KBM-7 (cell line): ENCODE measurements around the gene TELO2.
"Not testable (repeated sequence)": the region's sequence is repeated elsewhere in the genome, so short reads cannot be mapped to it uniquely, and the experiment has no call there.

Experiments
- DNase-seq: peaks from one replicate; pipeline ENCODE4 v3.0.0-alpha.2; 2015
- in situ Hi-C: fragments of 300-500 bp; cut with MboI; formaldehyde crosslinking; loops from 2 replicates; pipeline ENCODE4 v1.14.3; 2020; ENCODE audit warnings: low sequenced_read_pairs, low pct_unique_long_range_greater_than_20kb, mixed read lengths

Gene TELO2

GRCh38 chr16:1455190-1456171 lies 37.7 kb upstream of the TELO2 start:
- in situ Hi-C loops = no loop called here
- DNase-seq = no peak

- in situ Hi-C loops = no loop called here
These were observed 36.2 kb upstream of the TELO2 start for GRCh38 chr16:1456951-1457350.

GRCh38 chr16:1457489-1458245 lies 35.5 kb upstream of the TELO2 start:
- in situ Hi-C loops = no loop called here
- DNase-seq = no peak

More at GRCh38 chr16:1456951-1457350, 36.2 kb upstream of the TELO2 start:
- no peak for DNase-seq

GRCh38 chr16:1458336-1458976 lies 34.7 kb upstream of the TELO2 start:
- in situ Hi-C loops = no loop called here
- no peak for DNase-seq

GRCh38 chr16:1458977-1459341 lies 34.2 kb upstream of the TELO2 start:
- DNase-seq = no peak
- in situ Hi-C loops = no loop called here

- DNase-seq = no peak
- in situ Hi-C loops = no loop called here
These were observed 33.2 kb upstream of the TELO2 start for GRCh38 chr16:1459967-1460366.

GRCh38 chr16:1460602-1461138 lies 32.5 kb upstream of the TELO2 start:
- in situ Hi-C loops = no loop called here
- no peak for DNase-seq

GRCh38 chr16:1461146-1461545 lies 32.0 kb upstream of the TELO2 start:
- no peak for DNase-seq
- in situ Hi-C loops = no loop called here

- in situ Hi-C loops = no loop called here
- DNase-seq = no peak
These were observed 28.8 kb upstream of the TELO2 start for GRCh38 chr16:1464196-1464893.

GRCh38 chr16:1464894-1465566 lies 28.1 kb upstream of the TELO2 start:
- no peak for DNase-seq
- in situ Hi-C loops = no loop called here

GRCh38 chr16:1465567-1465915 lies 27.6 kb upstream of the TELO2 start:
- in situ Hi-C loops = no loop called here
- no peak for DNase-seq

- in situ Hi-C loops = no loop called here
- no peak for DNase-seq
These were observed 27.1 kb upstream of the TELO2 start for GRCh38 chr16:1466054-1466453.

GRCh38 chr16:1466968-1467521 lies 26.1 kb upstream of the TELO2 start:
- no peak for DNase-seq

GRCh38 chr16:1468426-1468810 lies 24.7 kb upstream of the TELO2 start:
- DNase-seq = no peak
- in situ Hi-C loops = no loop called here

More at GRCh38 chr16:1466968-1467521, 26.1 kb upstream of the TELO2 start:
- in situ Hi-C loops = no loop called here

GRCh38 chr16:1469141-1469540 lies 24.0 kb upstream of the TELO2 start:
- DNase-seq = not testable (repeated sequence)

GRCh38 chr16:1469693-1470201 lies 23.4 kb upstream of the TELO2 start:
- peak; percentile 92 for DNase-seq
- in situ Hi-C loops = no loop called here

More at GRCh38 chr16:1469141-1469540, 24.0 kb upstream of the TELO2 start:
- in situ Hi-C loops = not testable (repeated sequence)

GRCh38 chr16:1470481-1471251 lies 22.5 kb upstream of the TELO2 start:
- DNase-seq = peak; percentile 70
- in situ Hi-C loops = no loop called here
